OCI-LY7 (cell line): ENCODE results near the gene RSL24D1. TPM values are rescaled to one million over a fixed set of nuclear protein-coding genes. Genes with fewer than 3 reads are reported as not detected.
A peak's percentile ranks its signal among the peaks of the same experiment; 100 is the strongest.

Experiments used
- BruUV-seq: library from RNA; stranded (reverse); fragments of 400-500 nt; replicated peaks from 2 replicates; lab custom pipeline; 2021; lab: Mats Ljungman, UMichigan
- CTCF ChIA-PET: fragments of 300-600 bp; sonication (Branson Sonifier 250); formaldehyde crosslinking; loops from one replicate; lab custom pipeline; 2022; ENCODE audit warnings: antibody characterized with exemption; ENCODE audit not compliant: unreplicated experiment; lab: Charles Lee
- POLR2A ChIA-PET: fragments of 300-600 bp; sonication (Branson Sonifier 250); formaldehyde crosslinking; loops from one replicate; lab custom pipeline; 2022; ENCODE audit warnings: antibody characterized with exemption; lab: Charles Lee
- DNase-seq: peaks from one replicate; pipeline ENCODE4 v3.0.0-alpha.2; 2015; ENCODE audit warnings: low spot score
- H2AFZ ChIP-seq: fragments of 200-600 bp; sonication (generic), shearing (Covaris generic); 2 replicates; pipeline ENCODE4 v1.6.1; 2014; ENCODE audit warnings: mild to moderate bottlenecking, antibody characterized with exemption, low read length, moderate library complexity
- H3K27ac ChIP-seq: fragments of 200-600 bp; sonication (generic); 2 replicates; pipeline ENCODE4 v1.5.1; 2014; ENCODE audit warnings: mixed run types, low read depth, mild to moderate bottlenecking, moderate library complexity, low read length, inconsistent platforms; ENCODE audit not compliant: poor library complexity, severe bottlenecking
- H3K36me3 ChIP-seq: fragments of 200-600 bp; sonication (generic); 2 replicates; pipeline ENCODE4 v1.6.1; 2014; ENCODE audit warnings: mild to moderate bottlenecking, antibody characterized with exemption, low read length, moderate library complexity, mixed read lengths; ENCODE audit not compliant: insufficient read depth
- H3K4me1 ChIP-seq: fragments of 200-600 bp; sonication (generic); 2 replicates; pipeline ENCODE4 v1.5.1; 2014; ENCODE audit warnings: mild to moderate bottlenecking, low read length; ENCODE audit not compliant: insufficient read depth, poor library complexity, severe bottlenecking
- H3K4me2 ChIP-seq: fragments of 200-600 bp; sonication (generic); 2 replicates; pipeline ENCODE4 v1.6.1; 2014; ENCODE audit warnings: mild to moderate bottlenecking, low read length
- H3K4me3 ChIP-seq: fragments of 200-600 bp; sonication (generic); 2 replicates; pipeline ENCODE4 v1.5.1; 2014; ENCODE audit warnings: mild to moderate bottlenecking, low read depth, low read length; ENCODE audit not compliant: poor library complexity, severe bottlenecking
- H3K79me2 ChIP-seq: fragments of 200-600 bp; sonication (generic); 2 replicates; pipeline ENCODE4 v1.6.1; 2016; ENCODE audit warnings: low read depth, mild to moderate bottlenecking, low read length, moderate library complexity, mixed read lengths; ENCODE audit not compliant: insufficient read depth
- H3K9me2 ChIP-seq: fragments of 200-600 bp; sonication (generic); 2 replicates; pipeline ENCODE4 v1.6.1; 2016; ENCODE audit warnings: mild to moderate bottlenecking, low read length, mixed read lengths; ENCODE audit not compliant: insufficient read depth
- H3K9me3 ChIP-seq: fragments of 200-600 bp; sonication (generic); 2 replicates; pipeline ENCODE4 v1.6.1; 2014; ENCODE audit warnings: mild to moderate bottlenecking, mixed run types, low read length, mixed read lengths
- H4K20me1 ChIP-seq: fragments of 200-600 bp; sonication (generic); 2 replicates; pipeline ENCODE4 v1.6.1; 2014; ENCODE audit warnings: mild to moderate bottlenecking, antibody characterized with exemption, low read length, moderate library complexity, mixed read lengths; ENCODE audit not compliant: insufficient read depth
- EZH2phosphoT487 ChIP-seq: fragments of 200-600 bp; sonication (generic); IDR thresholded peaks from 2 replicates; pipeline ENCODE4 v1.6.1; 2018; ENCODE audit warnings: low read depth, borderline replicate concordance, mild to moderate bottlenecking, mixed run types, antibody characterized with exemption, low read length, moderate library complexity, mixed read lengths
- intact Hi-C: fragments of 100-400 bp; cut with micrococcal nuclease; formaldehyde crosslinking; loops from one replicate; pipeline ENCODE4 v1.10.0; 2022; ENCODE audit not compliant: unreplicated experiment
- total RNA-seq, 2 experiments: library from RNA; depleted of rRNA in 1 of 2; stranded (reverse); fragments of >200 nt in 1 of 2; shearing (Covaris generic) in 1 of 2; gene quantifications; 2 replicates each; pipeline ENCODE4 v1.2.3, GENCODE V29; 2014 to 2022
- TF ChIP-seq, protein P1 (sequence below): fragments of 200-600 bp; sonication (generic); conservative IDR thresholded peaks from 2 replicates; pipeline ENCODE4 v1.5.1; 2014; ENCODE audit warnings: mild to moderate bottlenecking, antibody characterized with exemption, low read length, moderate library complexity, mixed read lengths

RSL24D1 gene
- total RNA-seq, 2 experiments from 2014 or later: 117 to 145 TPM

DNA sequence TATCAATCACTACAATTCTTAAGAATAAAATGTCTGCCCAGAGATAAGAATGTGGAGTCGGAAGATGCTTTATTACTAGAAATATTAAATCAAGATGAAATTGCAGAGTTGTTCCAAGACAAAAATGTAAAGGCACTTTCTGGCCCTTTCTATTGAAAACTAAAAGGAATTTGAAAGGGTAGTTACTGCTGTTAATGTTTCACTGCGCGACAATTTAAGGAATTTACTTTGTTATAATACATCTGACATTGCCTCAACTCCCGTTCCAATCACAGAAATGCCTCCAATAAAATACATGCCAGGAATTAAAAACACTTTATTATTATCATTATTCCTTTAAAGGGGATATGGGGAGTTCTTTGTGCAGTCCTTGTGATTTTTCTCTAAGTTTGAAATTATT lies 26.4 kb downstream of the RSL24D1 start:
- CTCF ChIA-PET: no interaction called here
- no peak for DNase-seq
- Histone ChIP-seq H3K79me2 (no peaks in the 10 kb centered on the region), H3K27ac (no peak overlapping the region), H4K20me1 (no peaks in the 10 kb centered on the region), H3K9me2 (no peaks in the 10 kb centered on the region), H3K36me3 (no peaks in the 10 kb centered on the region; the same call in 1 of the 2 replicates), H3K4me2 (no peak overlapping the region), H3K4me3 (no peak overlapping the region), H2AFZ (no peak overlapping the region), H3K4me1 (no peaks in the 10 kb centered on the region), H3K9me3 (no peaks in the 10 kb centered on the region)
- POLR2A ChIA-PET: no interaction called here
- intact Hi-C loops: no loop called here
- BruUV-seq: no TSS peak
- TF ChIP-seq, protein P1, sequence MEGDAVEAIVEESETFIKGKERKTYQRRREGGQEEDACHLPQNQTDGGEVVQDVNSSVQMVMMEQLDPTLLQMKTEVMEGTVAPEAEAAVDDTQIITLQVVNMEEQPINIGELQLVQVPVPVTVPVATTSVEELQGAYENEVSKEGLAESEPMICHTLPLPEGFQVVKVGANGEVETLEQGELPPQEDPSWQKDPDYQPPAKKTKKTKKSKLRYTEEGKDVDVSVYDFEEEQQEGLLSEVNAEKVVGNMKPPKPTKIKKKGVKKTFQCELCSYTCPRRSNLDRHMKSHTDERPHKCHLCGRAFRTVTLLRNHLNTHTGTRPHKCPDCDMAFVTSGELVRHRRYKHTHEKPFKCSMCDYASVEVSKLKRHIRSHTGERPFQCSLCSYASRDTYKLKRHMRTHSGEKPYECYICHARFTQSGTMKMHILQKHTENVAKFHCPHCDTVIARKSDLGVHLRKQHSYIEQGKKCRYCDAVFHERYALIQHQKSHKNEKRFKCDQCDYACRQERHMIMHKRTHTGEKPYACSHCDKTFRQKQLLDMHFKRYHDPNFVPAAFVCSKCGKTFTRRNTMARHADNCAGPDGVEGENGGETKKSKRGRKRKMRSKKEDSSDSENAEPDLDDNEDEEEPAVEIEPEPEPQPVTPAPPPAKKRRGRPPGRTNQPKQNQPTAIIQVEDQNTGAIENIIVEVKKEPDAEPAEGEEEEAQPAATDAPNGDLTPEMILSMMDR: no peak
- no peak for TF ChIP-seq EZH2phosphoT487

DNA sequence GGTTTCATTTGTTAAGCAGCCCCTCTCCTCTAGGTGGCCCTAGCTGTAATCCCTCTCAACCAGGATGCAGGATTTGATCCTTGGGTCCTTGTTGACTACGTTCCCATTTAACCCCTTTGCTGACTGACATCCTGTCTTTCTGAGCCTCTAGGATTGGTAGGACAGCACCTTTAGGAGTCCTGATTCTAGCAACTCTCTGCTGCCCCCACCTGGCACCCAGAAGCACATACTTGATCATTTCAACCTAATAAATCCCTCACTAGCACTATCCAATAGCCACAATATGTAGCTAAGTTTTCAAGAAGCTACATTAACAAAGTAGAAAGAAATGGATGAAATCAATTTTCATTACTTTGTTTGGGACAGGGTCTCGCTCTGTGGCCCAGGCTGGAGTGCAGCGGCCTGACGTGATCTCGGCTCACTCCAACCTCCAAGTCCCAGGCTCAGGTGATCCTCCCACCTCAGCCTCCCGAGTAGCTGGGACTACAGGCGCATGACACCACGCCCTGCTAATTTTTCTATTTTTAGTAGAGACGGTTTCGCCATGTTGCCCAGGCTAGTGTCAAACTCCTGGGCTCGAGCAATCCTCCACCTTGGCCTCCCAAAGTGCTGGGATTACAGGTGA lies 28.3 kb downstream of the RSL24D1 start:
- H3K9me2 ChIP-seq: no peaks in the 10 kb centered on the region
- TF ChIP-seq, protein P1: peak; percentile 92
- no peak for TF ChIP-seq EZH2phosphoT487
- no peak overlapping the region for H2AFZ ChIP-seq
- H3K4me1 ChIP-seq: no peaks in the 10 kb centered on the region
- H3K9me3 ChIP-seq: no peaks in the 10 kb centered on the region
- intact Hi-C loops: no loop called here
- DNase-seq: peak; percentile 64
- BruUV-seq: no TSS peak
- H4K20me1 ChIP-seq: no peaks in the 10 kb centered on the region
- POLR2A ChIA-PET: no interaction called here
- H3K4me2 ChIP-seq: no peak overlapping the region
- H3K27ac ChIP-seq: no peak overlapping the region
- no peak overlapping the region for H3K4me3 ChIP-seq
- H3K36me3 ChIP-seq: no peaks in the 10 kb centered on the region
- CTCF ChIA-PET: interaction anchor here (0.9 kb wide), 1 partner anchor 11 kb away, joined by 3 read pairs; no protein-coding TSS in a partner anchor
- H3K79me2 ChIP-seq: no peaks in the 10 kb centered on the region

DNA sequence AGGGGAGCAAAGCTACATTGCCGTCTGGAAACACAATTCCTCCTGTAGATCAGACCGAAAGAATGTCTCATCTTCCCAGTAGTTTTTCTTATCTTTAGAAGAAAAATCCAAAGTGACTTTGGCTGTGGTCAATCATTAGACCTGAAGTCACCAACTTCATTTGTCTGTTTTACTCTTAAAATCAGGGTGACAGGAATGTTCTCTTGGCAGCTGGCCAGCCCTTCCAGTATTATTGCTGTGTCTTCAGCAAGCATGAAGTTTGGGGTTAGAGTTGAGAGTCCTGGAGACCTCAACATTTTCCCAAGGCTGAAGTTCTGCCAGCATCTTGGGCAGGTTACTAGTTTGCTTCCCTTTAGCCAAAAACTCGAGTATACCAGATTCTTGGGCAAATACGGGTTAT lies 32.5 kb downstream of the RSL24D1 start:
- CTCF ChIA-PET: no interaction called here
- H3K79me2 ChIP-seq: no peaks in the 10 kb centered on the region
- intact Hi-C loops: no loop called here

More for the DNA sequence above, 32.5 kb downstream of the RSL24D1 start:
- H3K27ac ChIP-seq: no peak overlapping the region
- no peaks in the 10 kb centered on the region for H3K4me1 ChIP-seq
- no peaks in the 10 kb centered on the region for H3K9me2 ChIP-seq
- no peaks in the 10 kb centered on the region for H3K36me3 ChIP-seq
- no peak overlapping the region for H3K4me2 ChIP-seq
- no TSS peak for BruUV-seq
- H3K9me3 ChIP-seq: no peaks in the 10 kb centered on the region
- POLR2A ChIA-PET: no interaction called here
- TF ChIP-seq, protein P1: no peak
- TF ChIP-seq EZH2phosphoT487: no peak
- H4K20me1 ChIP-seq: no peaks in the 10 kb centered on the region
- no peak overlapping the region for H2AFZ ChIP-seq
- H3K4me3 ChIP-seq: no peak overlapping the region
- DNase-seq: no peak
